HCT116 (cell line): ENCODE results near the gene NACC2. TPM values are rescaled to one million over a fixed set of nuclear protein-coding genes. Genes with fewer than 3 reads are reported as not detected.

ENCODE experiments used
- ATAC-seq: fragments of 200-7000 bp; cut with Tn5 transposase; 2 replicates; pipeline ENCODE4 v1.9.1; 2020; ENCODE audit warnings: mild to moderate bottlenecking, moderate library complexity
- BruUV-seq: library from RNA; stranded (reverse); fragments of 400-500 nt; replicated peaks from 2 replicates; lab custom pipeline; 2021; lab: Mats Ljungman, UMichigan
- CTCF ChIA-PET: fragments of 300-600 bp; sonication (Branson Sonifier 250); formaldehyde crosslinking; loops from one replicate; lab custom pipeline; 2021; ENCODE audit warnings: antibody characterized with exemption; lab: Charles Lee
- POLR2A ChIA-PET: fragments of 300-600, 350-600 bp; sonication (Branson Sonifier 250); formaldehyde crosslinking; loops from one replicate; lab custom pipeline; 2021; ENCODE audit warnings: antibody characterized with exemption; lab: Charles Lee
- RAD21 ChIA-PET, 2 experiments: fragments of 300-600 bp; sonication (Branson Sonifier 250); formaldehyde crosslinking; loops; one replicate each; lab custom pipeline; 2023; ENCODE audit warnings: low total read pairs in 2 of 2; ENCODE audit not compliant: uncharacterized antibody in 2 of 2, unreplicated experiment in 2 of 2, low non-redundant PET in 1 of 2; lab: Charles Lee
- DNase-seq: peaks from one replicate; pipeline ENCODE4 v3.0.0-alpha.2; 2010; ENCODE audit warnings: low read depth, low spot score
- H2AFZ ChIP-seq: fragments of 200-600 bp; shearing (Covaris generic), sonication (generic); 2 replicates; pipeline ENCODE4 v1.6.1; 2017; ENCODE audit warnings: low read depth, mixed run types, mixed read lengths, antibody characterized with exemption, low read length; ENCODE audit not compliant: poor library complexity, severe bottlenecking
- H3K27ac ChIP-seq: 2 replicates; pipeline ENCODE4 v1.5.1; 2012; ENCODE audit warnings: low read depth, low read length
- H3K27me3 ChIP-seq: fragments of 200-600 bp; sonication (generic); 2 replicates; pipeline ENCODE4 v1.6.1; 2016; ENCODE audit warnings: mixed run types, low read length, mixed read lengths; ENCODE audit not compliant: insufficient read depth
- H3K36me3 ChIP-seq, 2 experiments: fragments of 200-500 bp in 1 of 2; fragments of 200-600 bp in 1 of 2; sonication (Bioruptor generic) in 1 of 2; sonication (generic) in 1 of 2; 2 replicates each; pipeline versions ENCODE4 v1.5.1 to v1.6.1; 2014 to 2016; ENCODE audit warnings: low read length in 2 of 2, inconsistent platforms in 1 of 2, mixed read lengths in 1 of 2, mixed run types in 1 of 2; ENCODE audit not compliant: insufficient read depth in 2 of 2, control insufficient read depth in 1 of 2
- H3K4me1 ChIP-seq, 2 experiments: fragments of 200-600 bp in 1 of 2; sonication (generic) in 1 of 2; 2 replicates each; pipeline versions ENCODE4 v1.5.1 to v1.6.1; 2012 to 2017; ENCODE audit warnings: low read length in 2 of 2, inconsistent platforms in 1 of 2, mild to moderate bottlenecking in 1 of 2, mixed read lengths in 1 of 2, mixed run types in 1 of 2, moderate library complexity in 1 of 2; ENCODE audit not compliant: insufficient read depth in 2 of 2, control insufficient read depth in 1 of 2
- H3K4me2 ChIP-seq: fragments of 200-600 bp; sonication (generic); 2 replicates; pipeline ENCODE4 v1.6.1; 2017; ENCODE audit warnings: mixed run types, low read length, mixed read lengths
- H3K4me3 ChIP-seq, 2 experiments: fragments of 200-600 bp in 1 of 2; sonication (generic) in 1 of 2; replicated peaks in 1 of 2; 2 replicates each; pipeline ENCODE4 v1.5.1; 2011 to 2016; ENCODE audit warnings: low read length in 2 of 2, control low read depth in 1 of 2, low read depth in 1 of 2, mild to moderate bottlenecking in 1 of 2, mixed read lengths in 1 of 2, mixed run types in 1 of 2
- H3K79me2 ChIP-seq: fragments of 200-600 bp; sonication (generic); 2 replicates; pipeline ENCODE4 v1.6.1; 2017; ENCODE audit warnings: mild to moderate bottlenecking, mixed run types, low read length, moderate library complexity, mixed read lengths; ENCODE audit not compliant: insufficient read depth
- H3K9ac ChIP-seq: fragments of 200-600 bp; sonication (generic); 2 replicates; pipeline ENCODE4 v1.6.1; 2016; ENCODE audit warnings: low read length, mixed read lengths
- H3K9me2 ChIP-seq: fragments of 200-600 bp; sonication (generic), shearing (Covaris generic); 2 replicates; pipeline ENCODE4 v1.6.1; 2017; ENCODE audit warnings: mixed run types, mild to moderate bottlenecking, moderate library complexity; ENCODE audit not compliant: insufficient read depth
- H3K9me3 ChIP-seq, 2 experiments: fragments of 200-500 bp in 1 of 2; fragments of 200-600 bp in 1 of 2; sonication (Bioruptor generic) in 1 of 2; sonication (generic) in 1 of 2; 2 replicates each; pipeline ENCODE4 v1.6.1; 2014 to 2017; ENCODE audit warnings: low read length in 2 of 2, mixed read lengths in 2 of 2, inconsistent platforms in 1 of 2, low read depth in 1 of 2, mild to moderate bottlenecking in 1 of 2, mixed run types in 1 of 2, moderate library complexity in 1 of 2; ENCODE audit not compliant: control insufficient read depth in 1 of 2, insufficient read depth in 1 of 2
- H4K20me1 ChIP-seq: fragments of 200-600 bp; sonication (generic), shearing (Covaris generic); 2 replicates; pipeline ENCODE4 v1.6.1; 2017; ENCODE audit warnings: mixed run types, mild to moderate bottlenecking, moderate library complexity; ENCODE audit not compliant: insufficient read depth
- CBX3 ChIP-seq: IDR thresholded peaks from 2 replicates; pipeline ENCODE4 v1.6.1; 2012; ENCODE audit warnings: low read depth
- CEBPB ChIP-seq: IDR thresholded peaks from 2 replicates; pipeline ENCODE4 v1.6.1; 2012; ENCODE audit warnings: low read depth
- EGR1 ChIP-seq: IDR thresholded peaks from 2 replicates; pipeline ENCODE4 v1.6.1; 2012; ENCODE audit warnings: low read depth
- ELF1 ChIP-seq: IDR thresholded peaks from 2 replicates; pipeline ENCODE4 v1.6.1; 2012; ENCODE audit warnings: low read depth, borderline replicate concordance
- EZH2 ChIP-seq: fragments of 200-600 bp; sonication (generic); IDR thresholded peaks from 2 replicates; pipeline ENCODE4 v1.6.1; 2017; ENCODE audit warnings: antibody characterized with exemption, mixed run types
- EZH2phosphoT487 ChIP-seq: fragments of 200-600 bp; IDR thresholded peaks from 2 replicates; pipeline ENCODE4 v1.6.1; 2018; ENCODE audit warnings: antibody characterized with exemption, borderline replicate concordance
- JUND ChIP-seq: IDR thresholded peaks from 2 replicates; pipeline ENCODE4 v1.6.1; 2012
- POLR2A ChIP-seq: IDR thresholded peaks from 2 replicates; pipeline ENCODE4 v1.7.0; 2011; ENCODE audit warnings: borderline replicate concordance; ENCODE audit not compliant: insufficient read depth, insufficient read length; ENCODE audit errors: extremely low read depth
- SIN3A ChIP-seq: IDR thresholded peaks from 2 replicates; pipeline ENCODE4 v1.6.1; 2012; ENCODE audit warnings: low read depth
- SRF ChIP-seq: IDR thresholded peaks from 2 replicates; pipeline ENCODE4 v1.6.1; 2012; ENCODE audit warnings: low read depth
- TCF7L2 ChIP-seq: IDR thresholded peaks from 2 replicates; pipeline ENCODE4 v1.7.0; 2011; ENCODE audit warnings: borderline replicate concordance, inconsistent platforms; ENCODE audit not compliant: insufficient read depth, insufficient read length; ENCODE audit errors: extremely low read depth
- YY1 ChIP-seq: IDR thresholded peaks from 2 replicates; pipeline ENCODE4 v1.6.1; 2011; ENCODE audit warnings: low read length, low read depth, moderate library complexity, mild to moderate bottlenecking; ENCODE audit not compliant: insufficient replicate concordance; ENCODE audit errors: extremely low read depth
- ZBTB33 ChIP-seq: IDR thresholded peaks from 2 replicates; pipeline ENCODE4 v1.6.1; 2011; ENCODE audit warnings: mild to moderate bottlenecking, low read length, moderate library complexity; ENCODE audit not compliant: insufficient replicate concordance; ENCODE audit errors: extremely low read depth
- ZFX ChIP-seq: fragments of 450-650 bp; IDR thresholded peaks from 2 replicates; pipeline ENCODE4 v1.6.1; 2017
- ZNF274 ChIP-seq: fragments of 200-500 bp; sonication (Bioruptor generic); IDR thresholded peaks from 2 replicates; pipeline ENCODE4 v1.6.1; 2014; ENCODE audit warnings: mild to moderate bottlenecking, low read depth, low read length, inconsistent platforms
- intact Hi-C: fragments of 100-400 bp; cut with micrococcal nuclease; formaldehyde crosslinking; loops from 2 replicates; pipeline ENCODE4 v1.10.0; 2022
- total RNA-seq: library from RNA; stranded (reverse); gene quantifications from one replicate; pipeline ENCODE4 v1.2.1, GENCODE V29; 2021; ENCODE audit not compliant: unreplicated experiment
- TF ChIP-seq, protein P1 (sequence below), 3 experiments: fragments of 200-600 bp in 1 of 3; sonication (generic) in 1 of 3; IDR thresholded peaks in 2 of 3; conservative IDR thresholded peaks in 1 of 3; 2 replicates each; pipeline ENCODE4 v1.5.1; 2012 to 2017; ENCODE audit warnings: low read depth in 2 of 3, low read length in 2 of 3, antibody characterized with exemption in 1 of 3, borderline replicate concordance in 1 of 3, control low read depth in 1 of 3, mild to moderate bottlenecking in 1 of 3, mixed read lengths in 1 of 3, mixed run types in 1 of 3, moderate library complexity in 1 of 3; ENCODE audit not compliant: insufficient read depth in 1 of 3

NACC2 gene
- total RNA-seq, 1 experiment from 2014 or later = 27.8 TPM

DNA sequence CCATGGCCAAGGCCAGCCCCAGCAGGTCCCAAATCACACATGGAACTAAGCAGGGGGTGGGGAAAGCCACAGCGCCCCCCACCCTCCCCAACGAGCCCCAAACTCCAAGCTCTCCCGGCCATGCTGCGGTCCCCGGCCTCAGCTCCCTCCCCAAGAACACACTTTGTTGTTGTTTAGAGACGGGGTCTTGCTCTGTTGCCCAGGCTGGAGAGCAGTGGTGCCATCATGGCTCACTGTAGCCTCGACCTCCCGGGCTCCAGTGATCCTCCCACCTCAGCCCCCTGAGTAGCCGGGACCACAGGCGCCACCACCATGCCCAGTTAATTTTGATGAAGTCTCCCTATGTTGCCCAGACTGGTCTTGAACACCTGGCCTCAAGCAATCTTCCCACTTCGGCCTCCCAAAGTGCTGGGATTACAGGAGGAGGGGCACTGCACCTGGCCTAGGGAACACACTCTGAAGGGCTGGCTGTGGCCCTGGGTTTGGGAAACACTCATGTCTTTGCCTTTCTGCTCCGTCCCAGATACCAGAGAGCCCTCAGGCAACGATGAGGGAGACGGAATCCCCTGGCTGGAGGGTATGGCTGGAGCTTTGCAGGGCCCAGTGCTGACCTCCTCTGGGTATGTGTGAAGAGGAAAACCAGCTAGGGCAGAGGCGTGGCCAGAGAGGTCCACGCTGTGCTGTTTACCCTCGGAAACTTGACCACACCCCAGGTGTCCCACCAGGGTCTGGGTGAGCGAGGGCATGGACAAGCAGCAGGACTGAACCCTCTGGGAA lies 80.8 kb downstream of the NACC2 start (continued):
- TF ChIP-seq ZBTB33 = no peak
- TF ChIP-seq SRF = no peak
- no peak for TF ChIP-seq EZH2
- TF ChIP-seq JUND = no peak
- no peak for TF ChIP-seq ZNF274

GRCh38 chr9:136013524-136014034 lies 81.5 kb downstream of the NACC2 start:
- Histone ChIP-seq H3K4me2 (no peak overlapping the region), H4K20me1 (no peaks in the 10 kb centered on the region), H3K9ac (no peak overlapping the region), H3K9me3 (no peaks in the 10 kb centered on the region), H3K27me3 (no peaks in the 10 kb centered on the region), H2AFZ (no peak overlapping the region), H3K79me2 (peaks cover 6% of the 10 kb centered on the region; the same call in 1 of the 2 replicates), H3K4me1 (peaks cover 7 to 11% of the 10 kb centered on the region in 2 experiments), H3K27ac (no peak overlapping the region), H3K9me2 (no peaks in the 10 kb centered on the region), H3K36me3 (no peaks in the 10 kb centered on the region; a peak in 1 of 4 replicates), H3K4me3 (no peak overlapping the region)
- intact Hi-C loops = no loop called here
- ChIA-PET RAD21 (no interaction called here), POLR2A (no interaction called here), CTCF (no interaction called here)
- no TSS peak for BruUV-seq
- DNase-seq (no peak), ATAC-seq (no peak)
- TF ChIP-seq CBX3 = no peak
- no peak for TF ChIP-seq SIN3A
- no peak for TF ChIP-seq SRF
- no peak for TF ChIP-seq ZFX
- TF ChIP-seq, protein P1, sequence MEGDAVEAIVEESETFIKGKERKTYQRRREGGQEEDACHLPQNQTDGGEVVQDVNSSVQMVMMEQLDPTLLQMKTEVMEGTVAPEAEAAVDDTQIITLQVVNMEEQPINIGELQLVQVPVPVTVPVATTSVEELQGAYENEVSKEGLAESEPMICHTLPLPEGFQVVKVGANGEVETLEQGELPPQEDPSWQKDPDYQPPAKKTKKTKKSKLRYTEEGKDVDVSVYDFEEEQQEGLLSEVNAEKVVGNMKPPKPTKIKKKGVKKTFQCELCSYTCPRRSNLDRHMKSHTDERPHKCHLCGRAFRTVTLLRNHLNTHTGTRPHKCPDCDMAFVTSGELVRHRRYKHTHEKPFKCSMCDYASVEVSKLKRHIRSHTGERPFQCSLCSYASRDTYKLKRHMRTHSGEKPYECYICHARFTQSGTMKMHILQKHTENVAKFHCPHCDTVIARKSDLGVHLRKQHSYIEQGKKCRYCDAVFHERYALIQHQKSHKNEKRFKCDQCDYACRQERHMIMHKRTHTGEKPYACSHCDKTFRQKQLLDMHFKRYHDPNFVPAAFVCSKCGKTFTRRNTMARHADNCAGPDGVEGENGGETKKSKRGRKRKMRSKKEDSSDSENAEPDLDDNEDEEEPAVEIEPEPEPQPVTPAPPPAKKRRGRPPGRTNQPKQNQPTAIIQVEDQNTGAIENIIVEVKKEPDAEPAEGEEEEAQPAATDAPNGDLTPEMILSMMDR (IDR thresholded peaks at IDR 0.05 in 2 of 3, conservative IDR thresholded peaks at IDR 0.05 in 1 of 3; ENCODE audit: borderline replicate concordance in 1 of 3, insufficient read depth in 1 of 3, low read depth in 2 of 3, low read length in 2 of 3) = no peak
- no peak for TF ChIP-seq ELF1
- no peak for TF ChIP-seq EGR1
- TF ChIP-seq EZH2 = no peak
- no peak for TF ChIP-seq CEBPB
- no peak for TF ChIP-seq EZH2phosphoT487
- no peak for TF ChIP-seq TCF7L2
- TF ChIP-seq POLR2A = no peak
- TF ChIP-seq JUND = no peak
- TF ChIP-seq YY1 = no peak
